ENCODE results near the gene SP100. TPM values are rescaled to one million over a fixed set of nuclear protein-coding genes. Genes with fewer than 3 reads are reported as not detected.

Gene SP100
- total RNA-seq, 1 donor from 2014 or later, result 156 TPM

- no peak for ATAC-seq
- no peak overlapping the region for H3K27ac ChIP-seq
- no peak for TF ChIP-seq CTCF (IDR thresholded peaks at IDR 0.05)
- H3K27me3 ChIP-seq, result no peaks in the 10 kb centered on the region
- H3K4me3 ChIP-seq, result no peak overlapping the region
- intact Hi-C loops (cut with DNase I), result no loop called here
- DNase-seq, result no peak
- H3K9me3 ChIP-seq, result no peaks in the 10 kb centered on the region
- no peaks in the 10 kb centered on the region for H3K4me1 ChIP-seq
- H3K36me3 ChIP-seq, result peaks cover 32% of the 10 kb centered on the region
These were observed 97.2 kb downstream of the SP100 start for GRCh38 chr2:230512955-230513748.

GRCh38 chr2:230520061-230520874 lies 104.3 kb downstream of the SP100 start:
- DNase-seq, result no peak
- no peak for ATAC-seq
- no peaks in the 10 kb centered on the region for H3K9me3 ChIP-seq
- no peaks in the 10 kb centered on the region for H3K27me3 ChIP-seq
- intact Hi-C loops (cut with DNase I), result no loop called here
- H3K4me1 ChIP-seq, result no peaks in the 10 kb centered on the region
- no peak for TF ChIP-seq CTCF (IDR thresholded peaks at IDR 0.05)
- H3K27ac ChIP-seq, result no peak overlapping the region
- no peaks in the 10 kb centered on the region for H3K36me3 ChIP-seq
- no peak overlapping the region for H3K4me3 ChIP-seq

- H3K4me1 ChIP-seq, result no peaks in the 10 kb centered on the region
- no peak overlapping the region for H3K27ac ChIP-seq
- no peak for TF ChIP-seq CTCF (IDR thresholded peaks at IDR 0.05)
- H3K36me3 ChIP-seq, result no peaks in the 10 kb centered on the region
- ATAC-seq, result no peak
- no peaks in the 10 kb centered on the region for H3K9me3 ChIP-seq
- DNase-seq, result no peak
- H3K4me3 ChIP-seq, result no peak overlapping the region
- intact Hi-C loops (cut with DNase I), result no loop called here
- no peaks in the 10 kb centered on the region for H3K27me3 ChIP-seq
These were observed 104.8 kb downstream of the SP100 start for GRCh38 chr2:230520875-230521155.

GRCh38 chr2:230521386-230521785 lies 105.4 kb downstream of the SP100 start:
- Histone ChIP-seq H3K27ac (no peak overlapping the region), H3K9me3 (no peaks in the 10 kb centered on the region), H3K4me3 (no peak overlapping the region), H3K36me3 (no peaks in the 10 kb centered on the region), H3K4me1 (no peaks in the 10 kb centered on the region), H3K27me3 (no peaks in the 10 kb centered on the region)
- DNase-seq (no peak), ATAC-seq (no peak)
- TF ChIP-seq CTCF (IDR thresholded peaks at IDR 0.05), result no peak
- intact Hi-C loops (cut with DNase I), result no loop called here

GRCh38 chr2:230525682-230526081 lies 109.7 kb downstream of the SP100 start:
- no peak for TF ChIP-seq CTCF (IDR thresholded peaks at IDR 0.05)

More at GRCh38 chr2:230525682-230526081, 109.7 kb downstream of the SP100 start:
- Histone ChIP-seq H3K27me3 (no peaks in the 10 kb centered on the region), H3K9me3 (no peaks in the 10 kb centered on the region), H3K36me3 (no peaks in the 10 kb centered on the region), H3K4me3 (no peak overlapping the region), H3K27ac (no peak overlapping the region), H3K4me1 (no peaks in the 10 kb centered on the region)
- ATAC-seq (no peak), DNase-seq (no peak)
- intact Hi-C loops (cut with DNase I), result no loop called here
